ENCODE measurements around the gene OTX2.

DNA sequence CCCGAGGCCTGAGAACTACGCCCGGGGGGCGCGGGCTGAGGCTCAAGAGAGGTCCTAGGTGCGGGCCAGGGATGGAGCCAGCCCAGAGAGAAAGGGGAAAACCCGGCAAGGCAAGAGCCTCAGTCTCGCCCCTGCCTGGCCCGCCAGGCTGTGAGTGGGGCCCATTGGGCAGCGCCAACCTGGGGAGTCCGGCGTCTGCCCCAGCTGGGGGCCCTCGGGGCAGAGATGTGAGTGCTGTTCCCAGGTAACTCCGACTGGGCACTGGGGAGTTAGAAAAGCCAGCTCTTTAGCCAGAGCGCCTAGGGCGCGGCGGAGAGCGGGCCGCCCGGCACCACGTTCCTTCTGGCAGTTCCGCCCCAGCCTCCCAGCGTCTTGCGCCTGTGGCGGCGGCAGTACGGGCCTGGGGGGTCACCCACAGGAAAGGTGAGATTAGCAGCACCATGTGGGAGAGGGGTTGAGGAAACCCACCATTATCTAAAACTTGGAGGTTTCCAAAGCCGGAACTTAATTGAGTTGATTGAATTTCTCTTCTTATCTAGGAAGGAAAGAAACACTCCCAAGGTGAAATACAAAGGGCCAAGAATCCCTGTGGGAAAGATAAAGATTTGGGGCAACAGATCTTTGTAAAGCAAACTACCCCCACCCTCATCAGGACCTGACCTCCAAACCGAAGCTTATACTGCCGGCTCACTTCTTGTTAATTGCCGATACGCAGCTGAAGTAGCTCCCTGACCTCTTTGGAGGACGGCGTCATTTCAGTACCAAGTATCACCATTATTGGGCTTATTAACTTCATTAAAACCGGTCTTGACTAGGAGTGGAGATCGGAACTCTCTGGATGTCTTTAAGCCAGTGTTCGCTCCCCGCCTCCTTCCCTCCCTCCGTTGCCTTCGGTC lies 11.6 kb downstream of the OTX2 start:
- TF ChIP-seq, protein P1, sequence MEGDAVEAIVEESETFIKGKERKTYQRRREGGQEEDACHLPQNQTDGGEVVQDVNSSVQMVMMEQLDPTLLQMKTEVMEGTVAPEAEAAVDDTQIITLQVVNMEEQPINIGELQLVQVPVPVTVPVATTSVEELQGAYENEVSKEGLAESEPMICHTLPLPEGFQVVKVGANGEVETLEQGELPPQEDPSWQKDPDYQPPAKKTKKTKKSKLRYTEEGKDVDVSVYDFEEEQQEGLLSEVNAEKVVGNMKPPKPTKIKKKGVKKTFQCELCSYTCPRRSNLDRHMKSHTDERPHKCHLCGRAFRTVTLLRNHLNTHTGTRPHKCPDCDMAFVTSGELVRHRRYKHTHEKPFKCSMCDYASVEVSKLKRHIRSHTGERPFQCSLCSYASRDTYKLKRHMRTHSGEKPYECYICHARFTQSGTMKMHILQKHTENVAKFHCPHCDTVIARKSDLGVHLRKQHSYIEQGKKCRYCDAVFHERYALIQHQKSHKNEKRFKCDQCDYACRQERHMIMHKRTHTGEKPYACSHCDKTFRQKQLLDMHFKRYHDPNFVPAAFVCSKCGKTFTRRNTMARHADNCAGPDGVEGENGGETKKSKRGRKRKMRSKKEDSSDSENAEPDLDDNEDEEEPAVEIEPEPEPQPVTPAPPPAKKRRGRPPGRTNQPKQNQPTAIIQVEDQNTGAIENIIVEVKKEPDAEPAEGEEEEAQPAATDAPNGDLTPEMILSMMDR (conservative IDR thresholded peaks at IDR 0.05 in 1 of 2, IDR thresholded peaks at IDR 0.05 in 1 of 2; ENCODE audit: low read depth in 1 of 2, low read length in 2 of 2) = no peak
- peak; percentile 63 for TF ChIP-seq EZH2 (IDR thresholded peaks at IDR 0.05; ENCODE audit: low read length, missing control alignments)
